Progenitor cell of endocrine pancreas (in vitro differentiated cells): Measurements from ENCODE around the gene ARID3B. TPM values are rescaled to one million over a fixed set of nuclear protein-coding genes. Genes with fewer than 3 reads are reported as not detected.

Experiments used
- DNase-seq: peaks from one replicate; pipeline ENCODE4 v3.0.0; 2021; ENCODE audit warnings: low spot score; ENCODE audit not compliant: unreplicated experiment
- H3K27ac Mint-ChIP-seq: 2 replicates; pipeline ENCODE4 v1.8.0; 2021; ENCODE audit warnings: mild to moderate bottlenecking, moderate library complexity, mixed read lengths
- H3K27me3 Mint-ChIP-seq: 2 replicates; pipeline ENCODE4 v1.8.0; 2021; ENCODE audit warnings: mixed read lengths
- H3K36me3 Mint-ChIP-seq: 2 replicates; pipeline ENCODE4 v1.8.0; 2022; ENCODE audit warnings: mixed read lengths; ENCODE audit not compliant: insufficient read depth
- H3K4me1 Mint-ChIP-seq: 2 replicates; pipeline ENCODE4 v1.8.0; 2021; ENCODE audit warnings: low read depth, mixed read lengths
- H3K4me3 Mint-ChIP-seq: 2 replicates; pipeline ENCODE4 v1.8.0; 2021; ENCODE audit warnings: low read depth, mild to moderate bottlenecking, moderate library complexity, mixed read lengths
- H3K9me3 Mint-ChIP-seq: 2 replicates; pipeline ENCODE4 v1.8.0; 2021; ENCODE audit warnings: low read depth, mixed read lengths
- CTCF ChIP-seq: fragments of 200-600 bp; sonication (generic); IDR thresholded peaks from one replicate; pipeline ENCODE4 v1.5.0; 2021; ENCODE audit warnings: antibody characterized with exemption, mild to moderate bottlenecking; ENCODE audit not compliant: unreplicated experiment
- total RNA-seq: library from RNA; stranded (reverse); gene quantifications from 2 replicates; pipeline ENCODE4 v1.2.1, GENCODE V29; 2021

Gene ARID3B
- total RNA-seq, 1 donor from 2014 or later, result 81.9 TPM

GRCh38 chr15:74525309-74525708, 15.7 kb upstream of the ARID3B start:
- TF ChIP-seq CTCF, result no peak
- no peaks in the 10 kb centered on the region for H3K36me3 Mint-ChIP-seq

DNA sequence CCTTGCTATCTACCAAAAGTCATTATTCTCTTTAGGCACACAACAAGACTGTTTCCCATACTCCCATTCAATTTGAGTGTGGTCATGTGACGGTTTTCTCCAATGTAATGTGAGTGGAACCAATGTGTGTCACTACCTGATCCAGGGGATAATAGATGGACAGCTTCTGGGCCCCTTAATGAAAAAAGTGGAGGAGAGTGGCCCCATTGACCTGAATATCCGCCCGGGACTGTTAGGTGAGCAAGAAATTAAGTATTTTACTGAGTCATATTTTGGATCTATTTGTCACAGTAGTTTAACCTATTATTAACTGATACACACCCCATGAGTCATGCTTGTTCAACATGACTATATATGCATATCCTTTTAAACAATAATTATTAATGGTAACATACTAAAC, 15.1 kb upstream of the ARID3B start:
- DNase-seq, result no peak
- Mint-ChIP-seq H3K27me3 (no peaks in the 10 kb centered on the region), H3K36me3 (no peaks in the 10 kb centered on the region), H3K4me1 (no peaks in the 10 kb centered on the region), H3K4me3 (no peak overlapping the region), H3K27ac (no peak overlapping the region), H3K9me3 (no peaks in the 10 kb centered on the region)
- TF ChIP-seq CTCF, result no peak

More at GRCh38 chr15:74525309-74525708, 15.7 kb upstream of the ARID3B start:
- H3K4me1 Mint-ChIP-seq, result no peaks in the 10 kb centered on the region
- no peak for DNase-seq
- H3K4me3 Mint-ChIP-seq, result no peak overlapping the region
- H3K27ac Mint-ChIP-seq, result no peak overlapping the region
- H3K27me3 Mint-ChIP-seq, result no peaks in the 10 kb centered on the region
- H3K9me3 Mint-ChIP-seq, result no peaks in the 10 kb centered on the region

- DNase-seq, result no peak
- H3K27ac Mint-ChIP-seq, result no peak overlapping the region
- no peaks in the 10 kb centered on the region for H3K36me3 Mint-ChIP-seq
- TF ChIP-seq CTCF, result no peak
- H3K4me1 Mint-ChIP-seq, result peaks cover 3% of the 10 kb centered on the region
- H3K4me3 Mint-ChIP-seq, result no peak overlapping the region
- no peaks in the 10 kb centered on the region for H3K9me3 Mint-ChIP-seq
- no peaks in the 10 kb centered on the region for H3K27me3 Mint-ChIP-seq
These were observed 12.1 kb upstream of the ARID3B start for GRCh38 chr15:74528876-74529275.

GRCh38 chr15:74529921-74530320, 11.1 kb upstream of the ARID3B start:
- Mint-ChIP-seq H3K4me3 (no peak overlapping the region), H3K27me3 (no peaks in the 10 kb centered on the region), H3K27ac (no peak overlapping the region), H3K4me1 (peaks cover 3% of the 10 kb centered on the region), H3K36me3 (no peaks in the 10 kb centered on the region), H3K9me3 (no peaks in the 10 kb centered on the region)
- DNase-seq, result no peak
- TF ChIP-seq CTCF, result no peak

DNA sequence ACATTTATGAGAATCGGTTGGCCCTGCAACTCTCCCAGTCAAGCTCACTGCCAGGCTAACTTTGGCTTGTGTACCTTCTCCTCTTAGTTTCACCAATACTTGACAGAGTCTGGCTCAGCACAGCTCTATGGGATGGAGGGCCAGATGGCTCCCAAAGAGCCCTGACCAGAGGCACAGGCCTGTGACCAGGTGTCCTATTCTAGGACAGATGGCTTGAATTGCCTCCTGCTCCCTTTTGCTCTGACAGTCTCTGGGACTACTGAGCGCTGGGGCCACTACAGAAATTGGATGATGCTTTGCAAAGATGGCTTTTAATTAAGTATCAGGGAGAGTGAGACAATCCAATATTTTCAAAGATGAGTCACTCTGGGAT, 10.3 kb upstream of the ARID3B start:
- H3K4me1 Mint-ChIP-seq, result peaks cover 3% of the 10 kb centered on the region

More for the DNA sequence above, 10.3 kb upstream of the ARID3B start:
- no peak overlapping the region for H3K27ac Mint-ChIP-seq
- H3K4me3 Mint-ChIP-seq, result no peak overlapping the region
- DNase-seq, result no peak
- no peaks in the 10 kb centered on the region for H3K36me3 Mint-ChIP-seq
- H3K27me3 Mint-ChIP-seq, result no peaks in the 10 kb centered on the region
- no peak for TF ChIP-seq CTCF
- no peaks in the 10 kb centered on the region for H3K9me3 Mint-ChIP-seq
